Esophagus (tissue), 2 donors: ENCODE measurements around the gene TMEM240. TPM values are rescaled to one million over a fixed set of nuclear protein-coding genes. Genes with fewer than 3 reads are reported as not detected.

Experiments used
- H3K27ac ChIP-seq, 2 donors: one replicate each; pipeline ENCODE4 v1.5.1; 2013; ENCODE audit warnings: low read depth in 2 of 2, mild to moderate bottlenecking in 2 of 2, inconsistent platforms in 1 of 2, low read length in 1 of 2, moderate library complexity in 1 of 2
- H3K27me3 ChIP-seq, 2 donors: one replicate each; pipeline ENCODE4 v1.6.1; 2013; ENCODE audit warnings: low read length in 2 of 2, control low read depth in 1 of 2, mild to moderate bottlenecking in 1 of 2; ENCODE audit not compliant: insufficient read depth in 2 of 2, control insufficient read depth in 1 of 2
- H3K36me3 ChIP-seq, 2 donors: one replicate each; pipeline ENCODE4 v1.6.1; 2013; ENCODE audit warnings: low read length in 1 of 2; ENCODE audit not compliant: control insufficient read depth in 2 of 2, insufficient read depth in 2 of 2
- H3K4me1 ChIP-seq, 2 donors: one replicate each; pipeline ENCODE4 v1.6.1; 2013; ENCODE audit warnings: low read length in 1 of 2; ENCODE audit not compliant: control insufficient read depth in 2 of 2, insufficient read depth in 2 of 2
- H3K4me3 ChIP-seq, 2 donors: one replicate each; pipeline ENCODE4 v1.5.1; 2013; ENCODE audit warnings: low read length in 2 of 2, mild to moderate bottlenecking in 2 of 2, low read depth in 1 of 2, moderate library complexity in 1 of 2
- H3K9me3 ChIP-seq, 2 donors: one replicate each; pipeline ENCODE4 v1.6.1; 2013; ENCODE audit warnings: mild to moderate bottlenecking in 2 of 2, low read depth in 1 of 2, low read length in 1 of 2, moderate library complexity in 1 of 2; ENCODE audit not compliant: control insufficient read depth in 2 of 2, insufficient read depth in 1 of 2
- WGBS, 2 donors: extraction: QIAGEN DNeasy Blood & Tissue Kit; methylation state at CpG; one replicate each; pipeline ENCODE4 v1.1.7; 2013; 5-methylcytosine and 5-hydroxymethylcytosine counted together
- polyA plus RNA-seq, 2 donors: library from polyadenylated mRNA; stranded (reverse); fragments of 200-250 nt; gene quantifications; one replicate each; pipeline ENCODE4 v1.2.3, GENCODE V29; 2013
- donor health status: healthy with polysubstance abuse.
- donor health status: Bipolar disorder and iron deficiency.

Gene TMEM240
- 1 to 10 TPM; 2.1 to 3.1 TPM for polyA plus RNA-seq

DNA sequence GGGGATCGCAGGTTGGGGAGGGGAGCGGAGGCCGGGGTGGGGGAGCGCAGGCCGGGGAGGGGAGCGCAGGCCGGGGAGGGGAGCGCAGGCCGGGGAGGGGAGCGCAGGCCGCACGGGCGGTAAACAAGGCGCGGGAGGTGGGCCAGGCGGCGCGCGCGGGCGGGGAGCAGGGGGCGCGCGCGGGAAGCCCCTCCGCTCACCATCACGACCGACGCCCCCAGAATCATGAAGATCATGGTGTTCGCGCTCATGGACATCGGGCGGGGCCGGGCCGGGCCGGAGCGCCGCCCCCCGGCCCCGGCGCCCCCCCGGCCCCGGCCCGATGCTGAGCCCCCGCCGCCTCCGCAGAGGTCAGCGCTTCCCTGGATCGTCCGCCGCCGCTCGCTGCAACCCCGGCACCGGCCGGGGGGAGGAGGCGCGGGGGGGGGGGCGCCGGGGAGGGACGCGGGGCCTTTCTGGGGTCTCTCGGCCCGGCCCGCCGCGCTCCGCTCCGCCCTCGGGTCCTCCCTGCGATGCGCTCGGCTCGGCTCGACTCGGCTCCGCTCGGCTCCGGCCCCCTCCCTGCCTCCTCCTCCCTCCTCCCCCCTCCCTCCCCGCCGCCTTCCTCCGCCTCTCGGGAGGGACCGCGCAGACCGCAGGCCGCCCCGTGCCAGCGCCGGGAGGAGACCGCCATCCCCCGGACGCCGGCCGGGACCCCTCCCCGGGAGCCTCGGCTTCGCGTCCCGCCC lies at the start of gene TMEM240:
Gene TMEM240, minus strand, starts transcription at position 535 of the 728 bp plus-strand sequence. Its CDS starts 278 bp downstream, at position 257.
- Histone ChIP-seq H3K4me1 (peaks cover 0 to 7% of the 10 kb centered on the region in 2 donors), H3K27me3 (no peaks in the 10 kb centered on the region), H3K4me3 (peak within 1 kb of the TSS; percentile 32 to 41), H3K27ac (peak within 1 kb of the TSS in 1 of 2 donors; percentile 0), H3K36me3 (peaks cover 0 to 47% of the 10 kb centered on the region in 2 donors), H3K9me3 (no peaks in the 10 kb centered on the region)
- 2% methylated on average over 39 to 86 of the region's 100 CpGs for WGBS, 2 donors

DNA sequence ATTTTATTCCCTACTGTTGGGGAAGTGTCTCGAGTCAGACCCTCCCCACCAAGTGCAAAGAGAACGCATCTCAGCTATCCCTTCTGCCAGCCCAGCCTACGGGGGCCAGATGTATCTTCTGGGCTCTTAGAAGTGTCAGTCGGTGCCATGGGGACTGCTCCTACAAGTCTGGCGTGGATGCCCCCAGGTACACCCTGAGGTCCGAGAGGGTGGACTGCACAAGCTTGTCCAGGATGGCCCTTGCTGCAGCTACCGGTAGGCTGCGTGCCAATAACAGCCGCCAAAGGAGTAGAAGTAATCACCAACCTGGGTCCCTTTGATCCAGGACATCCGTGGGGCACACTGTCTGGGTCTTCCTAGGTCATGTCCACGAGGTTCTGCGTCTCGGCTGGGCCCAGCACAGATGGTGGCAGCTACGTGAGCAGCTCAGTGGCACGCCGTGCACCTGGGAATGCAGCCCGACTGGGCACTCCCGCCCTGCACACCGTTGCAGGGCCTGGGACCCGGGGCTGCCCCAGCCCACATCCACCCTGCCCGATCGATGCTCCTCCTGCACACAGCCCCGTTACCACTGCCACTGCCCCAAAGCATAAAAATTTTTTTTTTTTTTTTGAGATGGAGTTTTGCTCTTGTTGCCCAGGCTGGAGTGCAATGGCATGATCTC lies 43.1 kb upstream of the TMEM240 start:
- Histone ChIP-seq H3K27me3 (no peaks in the 10 kb centered on the region), H3K4me3 (no peak overlapping the region), H3K9me3 (no peaks in the 10 kb centered on the region), H3K27ac (no peak overlapping the region), H3K36me3 (no peaks in the 10 kb centered on the region), H3K4me1 (no peaks in the 10 kb centered on the region)
- WGBS, 2 donors = 83 to 85% methylated on average over 23 of the region's 23 CpGs

DNA sequence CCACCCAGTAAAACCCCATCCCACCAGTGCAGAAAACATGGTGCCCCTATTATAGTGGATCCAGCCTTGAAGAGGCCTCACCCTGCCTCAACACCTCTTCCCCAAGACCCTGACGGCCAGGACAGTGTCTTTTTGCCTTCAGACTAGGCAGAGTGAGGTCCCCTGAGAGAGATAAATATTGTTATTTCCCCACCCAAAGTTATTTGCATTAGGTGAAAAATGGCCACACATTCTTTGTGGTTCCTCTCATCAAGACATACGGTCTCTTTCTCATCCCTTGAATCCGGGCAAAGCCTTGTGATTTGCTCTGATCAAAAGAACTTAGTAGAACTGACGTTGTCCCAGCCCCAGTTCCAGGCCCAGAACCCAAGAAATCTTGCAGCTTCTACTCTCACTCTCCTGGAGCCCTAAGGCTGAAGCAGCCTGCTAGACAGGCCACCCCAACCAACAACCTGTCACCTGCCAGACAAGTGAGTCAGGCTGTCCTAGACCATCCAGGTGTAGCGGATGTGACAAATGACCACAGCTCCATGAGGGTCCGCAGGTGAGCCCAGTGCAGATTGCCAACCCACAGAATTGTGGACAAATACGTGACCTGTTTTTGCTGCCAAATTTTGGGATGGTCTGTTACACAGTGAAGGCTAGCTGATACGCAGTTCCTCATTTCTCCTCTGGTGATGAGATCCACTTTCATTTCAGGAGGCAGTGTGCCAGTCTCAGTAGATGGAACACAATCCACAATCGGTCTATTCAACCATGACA lies 42.3 kb upstream of the TMEM240 start:
- H3K36me3 ChIP-seq = no peaks in the 10 kb centered on the region
- H3K4me1 ChIP-seq = no peaks in the 10 kb centered on the region
- H3K4me3 ChIP-seq = no peak overlapping the region
- H3K27ac ChIP-seq = no peak overlapping the region
- 68 to 73% methylated on average over 9 of the region's 9 CpGs for WGBS, 2 donors
- H3K27me3 ChIP-seq = no peaks in the 10 kb centered on the region
- no peaks in the 10 kb centered on the region for H3K9me3 ChIP-seq

DNA sequence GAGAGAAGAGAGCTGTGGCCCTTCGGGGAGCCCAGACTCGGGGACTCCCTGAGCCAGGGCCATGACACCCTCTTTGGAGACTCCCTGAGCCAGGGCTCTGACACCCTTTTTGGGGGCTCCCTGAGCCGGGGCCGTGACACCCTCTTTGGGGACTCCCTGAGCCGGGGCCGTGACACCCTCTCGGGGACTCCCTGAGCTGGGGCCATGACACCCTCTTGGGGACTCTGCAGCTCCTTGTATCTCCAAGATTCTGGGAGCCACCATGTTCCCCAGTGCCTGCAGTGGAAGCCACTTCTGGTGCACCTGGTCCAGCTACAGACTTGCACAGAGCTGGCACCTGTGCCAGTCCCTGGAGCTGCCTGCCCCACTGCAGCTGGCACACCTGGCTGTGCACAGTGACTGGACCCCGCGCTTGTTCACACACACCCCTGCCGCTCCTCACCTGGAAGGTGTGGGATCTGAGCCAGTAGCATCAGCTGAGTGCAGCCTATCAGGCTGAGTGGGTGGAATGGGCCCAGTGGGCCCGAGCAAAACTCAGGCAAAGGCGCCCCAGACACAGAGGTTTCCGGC lies 38.0 kb upstream of the TMEM240 start:
- 84 to 88% methylated on average over 11 to 13 of the region's 13 CpGs for WGBS, 2 donors
- Histone ChIP-seq H3K9me3 (no peaks in the 10 kb centered on the region), H3K27me3 (no peaks in the 10 kb centered on the region)

DNA sequence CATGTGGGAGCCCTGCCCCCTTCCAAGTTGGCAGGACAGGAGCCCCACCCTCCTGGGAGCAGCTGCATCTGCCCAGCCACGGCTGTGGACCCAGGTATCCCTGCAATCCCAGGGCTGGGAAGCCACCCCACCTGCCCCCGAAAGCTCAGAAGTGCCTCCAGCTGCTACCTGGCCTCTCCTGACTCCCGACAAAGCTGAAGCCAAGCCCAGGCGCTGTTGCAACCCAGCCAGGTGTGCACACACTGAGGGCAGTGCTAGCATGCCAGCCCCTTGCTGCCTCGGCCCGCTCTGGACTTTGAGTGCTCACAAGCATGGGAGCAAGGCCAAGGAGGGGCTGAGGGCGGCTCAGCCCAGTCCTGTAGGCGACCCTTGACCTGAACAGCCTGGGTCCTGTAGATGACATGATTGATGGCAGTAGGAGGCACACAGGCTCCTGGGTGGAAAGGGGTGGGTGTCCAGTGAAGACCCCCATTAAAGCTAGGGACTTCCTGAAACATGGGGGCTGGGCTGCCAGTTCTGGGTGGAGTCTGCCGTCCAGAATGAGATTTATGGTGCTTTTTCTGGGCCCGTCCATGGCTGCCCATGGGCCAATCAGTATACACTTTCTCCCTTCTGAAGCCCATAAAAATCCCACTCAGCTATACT lies 37.1 kb upstream of the TMEM240 start:
- Histone ChIP-seq H3K4me1 (no peaks in the 10 kb centered on the region), H3K36me3 (no peaks in the 10 kb centered on the region), H3K9me3 (no peaks in the 10 kb centered on the region), H3K27me3 (no peaks in the 10 kb centered on the region), H3K27ac (no peak overlapping the region), H3K4me3 (no peak overlapping the region)
- 46 to 47% methylated on average over 10 of the region's 10 CpGs for WGBS, 2 donors

More for the DNA sequence above, 38.0 kb upstream of the TMEM240 start:
- no peaks in the 10 kb centered on the region for H3K4me1 ChIP-seq
- no peak overlapping the region for H3K4me3 ChIP-seq
- no peak overlapping the region for H3K27ac ChIP-seq
- no peaks in the 10 kb centered on the region for H3K36me3 ChIP-seq

GRCh38 chr1:1574721-1575537 lies 34.5 kb upstream of the TMEM240 start, which contains the start of gene SSU72:
Gene SSU72, minus strand, starts transcription at chr1:1574863. Its CDS starts 306 bp downstream, at chr1:1574557.
- H3K4me1 ChIP-seq = no peaks in the 10 kb centered on the region
- no peaks in the 10 kb centered on the region for H3K27me3 ChIP-seq
- no peaks in the 10 kb centered on the region for H3K9me3 ChIP-seq
- 0 to 1% methylated on average over 76 to 87 of the region's 87 CpGs for WGBS, 2 donors
- peak within 1 kb of the TSS; percentile 90 to 99 for H3K4me3 ChIP-seq
- peak within 1 kb of the TSS; percentile 97 to 99 for H3K27ac ChIP-seq
- H3K36me3 ChIP-seq = peaks cover 0 to 2% of the 10 kb centered on the region in 2 donors

DNA sequence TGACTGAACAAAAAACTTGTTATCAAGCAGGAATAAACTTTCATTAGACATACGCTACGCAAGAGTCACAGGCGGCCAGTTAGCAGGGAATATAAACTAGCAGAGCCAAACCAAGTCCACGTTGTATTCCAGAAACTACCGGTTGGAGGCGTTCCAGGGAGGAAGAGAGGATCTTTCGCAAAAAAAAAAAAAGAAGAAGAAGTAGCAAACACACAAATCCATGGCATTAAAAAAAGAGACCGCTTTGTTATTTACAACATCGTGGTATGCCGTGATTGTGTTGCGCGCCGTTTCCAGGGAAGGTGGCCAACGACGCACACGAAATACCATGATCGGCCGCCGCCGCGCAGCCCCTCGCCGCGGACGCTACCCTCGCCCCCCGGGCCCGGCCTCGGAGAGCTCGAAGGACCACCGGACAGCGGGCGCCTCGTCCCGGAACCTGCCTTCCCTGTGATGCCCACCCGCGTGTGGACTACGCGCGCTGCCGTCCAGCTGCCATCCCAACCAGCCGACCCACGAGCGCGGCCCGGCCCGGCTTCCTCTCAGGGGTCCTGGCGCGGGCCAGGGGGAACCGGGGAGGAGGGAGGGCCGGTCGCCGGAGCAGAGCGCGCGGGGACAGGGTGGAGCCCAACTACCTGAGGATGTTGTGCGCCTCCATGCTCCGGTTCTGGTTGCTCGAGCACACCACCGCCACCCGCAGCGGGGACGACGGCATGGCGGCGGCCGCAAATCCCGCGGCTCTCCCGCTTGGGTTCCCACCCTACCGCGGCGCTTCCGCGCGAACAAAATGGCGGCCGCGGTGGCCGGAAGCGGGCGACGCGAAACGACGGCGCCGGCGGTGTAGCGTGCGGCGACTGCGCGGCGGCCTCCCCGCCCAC lies 33.7 kb upstream of the TMEM240 start:
- Histone ChIP-seq H3K27ac (peak overlapping the region; percentile 97 to 99), H3K4me3 (peak overlapping the region; percentile 90 to 99), H3K9me3 (no peaks in the 10 kb centered on the region), H3K27me3 (no peaks in the 10 kb centered on the region), H3K4me1 (no peaks in the 10 kb centered on the region), H3K36me3 (peaks cover 2 to 3% of the 10 kb centered on the region in 2 donors)
- WGBS, 2 donors = 0 to 1% methylated on average over 95 to 96 of the region's 96 CpGs

DNA sequence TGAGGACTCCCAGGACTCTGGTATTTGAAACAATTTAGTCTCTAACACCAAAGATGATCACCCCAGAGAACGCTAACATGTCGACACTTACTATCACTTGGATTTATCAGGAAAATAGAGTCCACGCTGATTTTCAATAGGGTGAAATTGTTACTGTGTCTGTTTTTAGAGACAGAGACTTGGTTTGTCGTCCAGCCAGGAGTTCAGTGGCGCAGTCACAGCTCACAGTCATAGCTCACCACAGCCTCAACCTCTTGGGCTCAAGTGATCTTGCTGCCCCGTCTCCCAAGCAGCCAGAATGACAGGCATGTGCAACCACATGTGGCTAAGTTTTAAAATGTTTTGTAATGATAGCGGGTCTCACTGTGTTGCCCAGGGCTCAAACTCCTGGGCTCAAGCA lies 28.9 kb upstream of the TMEM240 start:
- H3K4me3 ChIP-seq = no peak overlapping the region
- no peaks in the 10 kb centered on the region for H3K9me3 ChIP-seq
- H3K4me1 ChIP-seq = peaks cover 3 to 7% of the 10 kb centered on the region in 2 donors
- H3K36me3 ChIP-seq = peaks cover 6 to 11% of the 10 kb centered on the region in 2 donors
- H3K27ac ChIP-seq = no peak overlapping the region
- no peaks in the 10 kb centered on the region for H3K27me3 ChIP-seq
- WGBS, 2 donors = 83 to 86% methylated on average over 7 of the region's 7 CpGs
